T-helper 2 cell (primary cell): ENCODE results near the gene SH3GL3.

Experiments
- DNase-seq, 5 experiments: peaks; one replicate each; pipeline versions ENCODE4 v3.0.0 to v3.0.0-alpha.2; 2012 to 2022

SH3GL3 gene

DNA sequence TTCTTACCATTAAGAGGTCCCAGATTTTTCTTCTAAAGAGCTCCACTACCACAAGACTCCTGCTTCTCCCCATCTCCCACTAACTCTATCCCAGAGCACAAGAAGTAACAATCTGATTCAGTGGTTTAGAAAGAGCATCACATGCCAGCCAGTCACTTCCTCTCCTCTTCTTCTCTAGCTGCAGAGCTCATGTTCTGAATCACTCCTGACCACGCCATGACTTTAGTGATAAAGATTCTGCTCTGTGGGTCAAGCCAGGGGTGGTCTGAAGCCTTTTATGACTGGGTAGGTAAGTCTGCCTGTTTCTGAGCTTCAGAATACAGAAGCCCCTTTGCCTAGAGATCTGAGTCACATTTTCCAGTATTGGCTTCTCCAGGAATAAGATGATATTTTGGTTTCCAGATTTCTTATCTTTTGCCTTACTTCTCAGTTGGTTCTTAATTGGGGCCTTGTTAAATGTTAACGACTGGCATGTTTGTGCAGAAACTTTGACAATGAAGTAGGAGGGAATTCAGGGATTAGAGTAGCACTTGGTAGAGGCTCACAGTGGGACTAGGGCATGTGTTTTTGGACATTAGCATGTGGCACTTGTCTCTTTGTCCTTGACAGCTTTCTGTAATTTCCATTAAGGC lies 179.1 kb downstream of the SH3GL3 start:
- DNase-seq: peak in 1 of 5 experiments; percentile 61

DNA sequence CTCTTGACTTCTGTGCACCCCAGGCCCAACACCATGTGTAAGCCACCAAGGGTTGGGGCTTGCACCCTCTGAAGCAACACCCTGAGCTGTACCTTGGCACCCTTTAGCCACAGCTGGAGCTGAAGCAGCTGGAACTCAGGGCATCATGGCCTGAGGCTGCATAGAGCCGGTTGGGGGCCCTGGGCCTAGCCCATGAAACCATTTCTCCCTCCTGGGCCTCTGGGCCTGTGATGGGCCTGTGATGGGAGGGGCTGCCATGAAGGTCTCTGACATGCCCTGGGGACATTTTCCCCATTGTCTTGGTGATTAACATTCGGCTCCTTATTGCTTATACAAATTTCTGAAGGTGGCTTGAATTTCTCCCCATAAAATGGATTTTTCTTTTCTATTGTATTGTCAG lies 184.4 kb downstream of the SH3GL3 start:
- DNase-seq: no peak

DNA sequence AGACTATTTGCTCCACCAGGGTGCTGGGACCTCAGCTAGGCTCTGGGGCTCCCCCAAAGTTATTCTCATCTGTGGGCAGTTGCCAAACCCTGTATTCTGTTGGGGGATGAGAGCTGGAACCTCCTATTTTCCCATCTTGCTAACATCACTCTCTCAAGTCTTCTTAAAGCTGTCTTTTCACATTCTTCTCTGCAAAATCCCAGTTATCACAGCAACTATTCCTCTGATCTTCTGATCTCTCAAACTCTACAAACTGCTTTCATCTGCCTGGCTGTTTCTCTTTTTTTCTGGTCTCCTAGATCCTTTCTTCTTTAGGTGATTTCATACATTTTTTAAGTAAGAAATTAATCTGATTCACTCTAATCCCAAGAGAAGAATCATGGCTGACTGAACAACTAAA lies 196.1 kb downstream of the SH3GL3 start:
- no peak for DNase-seq

DNA sequence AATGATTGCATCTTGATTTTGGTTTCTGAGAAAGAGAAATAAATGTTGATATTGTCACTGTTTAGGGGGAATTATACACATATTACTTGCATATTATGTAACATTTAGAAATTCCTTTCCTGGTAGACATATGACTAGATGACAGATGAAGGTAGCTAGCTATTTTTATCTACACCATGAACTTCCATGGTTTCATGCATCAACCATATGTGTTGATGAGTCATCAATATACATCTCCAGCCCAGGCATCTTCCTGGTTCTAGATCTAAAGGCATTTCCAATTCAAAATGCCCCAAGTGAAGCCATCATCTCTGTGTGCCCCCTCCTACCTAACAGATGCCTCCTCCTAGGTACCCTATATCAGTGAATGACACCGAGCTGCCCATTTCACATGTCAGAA lies 197.3 kb downstream of the SH3GL3 start:
- DNase-seq: no peak

DNA sequence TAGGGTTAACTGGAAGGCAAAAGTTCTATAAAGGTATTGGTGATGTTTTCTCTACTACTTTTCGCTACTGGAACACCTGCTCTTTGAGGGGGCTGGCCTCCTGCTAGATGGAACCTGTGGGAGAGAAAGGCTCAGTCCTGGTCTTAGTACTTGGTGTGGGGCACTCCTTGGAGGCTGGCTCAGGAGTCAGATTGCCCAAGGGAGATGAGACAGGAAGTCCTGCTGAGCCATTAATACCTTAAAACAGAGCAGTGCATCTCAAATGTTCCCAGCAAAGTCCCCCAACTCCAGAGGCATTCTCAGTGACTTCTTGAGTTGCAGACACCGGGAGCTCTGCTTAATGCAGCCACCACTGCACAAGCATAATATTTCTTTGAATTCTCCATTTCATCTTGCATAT lies 203.7 kb downstream of the SH3GL3 start:
- no peak for DNase-seq

DNA sequence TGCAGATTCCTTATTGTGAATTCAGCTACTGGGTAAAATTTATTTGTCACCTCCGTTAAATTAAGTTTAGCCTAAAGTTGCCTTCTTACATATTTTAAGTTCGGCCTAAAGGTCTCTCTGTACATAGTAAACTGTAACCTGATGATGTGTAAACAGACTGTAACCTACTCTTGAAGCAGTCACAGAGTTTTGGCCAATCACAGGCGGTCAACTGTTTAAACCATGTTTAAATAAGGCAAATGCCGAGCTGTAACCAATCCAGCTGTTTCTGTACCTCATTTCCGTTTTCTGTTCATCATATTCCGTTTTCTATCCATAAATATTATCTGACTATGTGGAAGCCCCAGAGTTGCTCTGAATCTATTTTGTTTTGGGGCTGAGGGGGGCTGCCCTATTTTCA lies 204.4 kb downstream of the SH3GL3 start:
- DNase-seq: no peak

DNA sequence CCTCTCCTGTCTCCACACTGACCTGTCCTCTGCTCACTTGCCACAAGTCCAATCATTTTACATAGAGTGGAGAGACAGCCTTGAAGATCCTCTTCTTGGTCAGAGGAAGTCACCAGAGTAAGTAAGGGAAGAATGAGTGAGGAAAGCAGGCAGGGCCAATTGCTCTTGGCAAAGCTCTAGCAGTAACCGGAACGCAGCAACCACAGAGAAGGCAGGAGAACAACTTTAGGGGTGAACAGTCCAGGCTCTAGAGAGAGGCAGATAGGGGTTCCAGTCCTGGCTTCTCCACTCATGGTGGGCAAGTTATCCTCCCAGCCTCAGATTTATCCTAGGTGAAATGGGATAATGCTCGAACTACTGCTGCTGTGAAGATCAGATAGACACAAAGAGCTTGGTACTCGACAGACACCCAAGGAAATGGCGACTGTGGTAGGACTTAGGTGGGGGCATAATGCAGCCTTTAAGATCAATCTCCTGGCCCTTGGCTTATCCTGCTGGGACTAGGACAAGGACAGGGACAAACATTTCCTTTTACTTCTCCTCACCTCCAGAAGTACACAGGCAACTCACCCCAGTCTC lies 205.6 kb downstream of the SH3GL3 start:
- DNase-seq: no peak

DNA sequence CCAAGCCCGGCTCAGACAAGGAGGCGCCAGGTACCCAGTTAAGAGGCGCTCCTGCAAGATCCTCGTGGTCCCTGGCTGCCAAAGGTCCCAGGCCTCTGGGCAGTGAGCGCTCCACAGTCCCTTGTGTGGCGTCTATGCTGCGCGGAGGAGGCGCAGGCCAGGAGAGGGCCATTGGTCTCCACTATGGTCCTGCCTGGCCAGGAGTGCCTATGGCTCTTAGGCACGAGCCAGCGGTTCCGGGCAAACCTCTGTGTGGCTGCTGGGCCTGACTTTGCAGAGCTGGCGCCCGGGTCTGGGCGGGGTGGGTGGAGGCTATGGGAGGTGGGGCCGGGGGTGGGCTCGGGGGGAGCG lies 206.1 kb downstream of the SH3GL3 start:
- DNase-seq: no peak

DNA sequence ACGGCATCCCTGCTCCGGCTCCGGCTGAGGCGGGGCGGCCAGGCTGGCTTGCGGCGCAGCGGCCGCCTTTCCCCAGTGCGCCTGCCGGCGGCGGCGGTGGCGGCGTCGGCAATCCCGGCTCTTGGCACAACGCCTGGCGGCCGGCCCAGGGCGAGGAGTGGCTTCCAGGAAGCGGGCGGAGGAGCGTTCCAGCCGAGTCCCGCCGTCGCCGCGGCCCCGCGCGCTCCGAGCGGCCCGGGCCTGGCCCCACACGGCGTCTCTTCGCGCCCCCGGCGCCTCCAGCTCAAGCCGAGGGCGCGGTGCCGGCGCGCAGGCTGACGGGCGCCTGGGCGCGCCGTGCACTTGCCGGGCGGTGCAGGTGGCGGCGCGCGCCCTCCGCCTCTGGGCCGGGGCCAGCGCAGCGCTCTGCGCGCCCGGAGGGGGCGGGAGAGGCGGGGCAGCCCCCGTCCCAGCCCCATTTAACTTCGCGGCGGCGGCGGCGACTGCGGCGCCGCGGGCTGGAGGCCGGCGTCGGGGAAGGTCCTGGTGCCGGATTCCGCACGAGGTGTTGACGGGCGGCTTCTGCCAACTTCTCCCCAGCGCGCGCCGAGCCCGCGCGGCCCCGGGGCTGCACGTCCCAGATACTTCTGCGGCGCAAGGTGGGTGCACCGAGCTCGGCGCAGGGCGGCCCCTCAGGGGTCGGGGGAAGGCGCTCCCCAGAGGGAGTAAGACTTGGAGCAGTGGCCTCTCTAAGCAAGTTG lies 206.7 kb downstream of the SH3GL3 start, which contains the start of gene ADAMTSL3:
Gene ADAMTSL3 (plus strand): TSS at position 485 of the 740 bp plus-strand sequence. CDS start 1,639 bp downstream, outside the sequence.
- peak in 1 of 5 experiments; percentile 18 for DNase-seq

DNA sequence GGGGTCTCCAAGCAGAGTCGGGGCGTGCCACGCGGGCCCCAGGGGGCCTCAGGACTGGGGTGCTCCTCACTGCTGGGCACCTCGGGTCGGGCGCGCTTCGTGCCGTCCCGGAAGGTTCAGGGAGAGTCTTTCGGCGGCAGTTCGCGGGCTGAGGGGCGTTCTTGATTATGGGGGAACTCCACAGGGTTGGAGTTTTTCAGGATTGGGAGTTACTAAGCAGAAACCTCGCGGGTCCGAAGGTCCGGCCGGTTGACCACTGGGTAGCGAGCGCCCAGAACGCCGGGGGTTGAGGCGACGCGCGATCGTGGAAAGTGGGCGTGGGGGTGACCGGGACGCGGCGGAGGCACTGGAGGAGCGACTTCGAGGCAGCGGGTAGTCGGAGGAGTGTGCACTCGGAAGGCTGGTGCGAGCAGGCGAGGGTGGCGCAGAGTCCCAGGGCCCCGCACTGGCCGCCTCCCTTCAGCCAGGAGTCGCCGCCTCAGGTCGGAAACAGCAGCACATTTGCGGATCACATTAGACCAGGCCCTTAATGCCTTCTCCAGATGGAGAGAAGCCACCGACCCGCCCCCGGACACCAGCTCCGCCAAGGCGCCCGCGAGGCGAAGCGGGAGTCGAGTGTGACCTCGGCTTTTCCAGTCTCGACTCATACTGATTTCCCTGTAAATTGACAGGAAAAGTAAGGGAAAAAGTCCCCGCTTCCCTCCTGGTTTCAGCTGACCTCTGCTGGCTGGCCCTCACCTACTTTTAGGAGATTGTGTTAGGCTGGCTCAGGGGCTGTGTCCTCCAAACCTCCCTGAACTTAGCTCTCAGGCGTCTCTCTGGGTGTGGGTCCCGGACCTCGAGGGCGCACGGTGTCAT lies 207.5 kb downstream of the SH3GL3 start:
- no peak for DNase-seq

DNA sequence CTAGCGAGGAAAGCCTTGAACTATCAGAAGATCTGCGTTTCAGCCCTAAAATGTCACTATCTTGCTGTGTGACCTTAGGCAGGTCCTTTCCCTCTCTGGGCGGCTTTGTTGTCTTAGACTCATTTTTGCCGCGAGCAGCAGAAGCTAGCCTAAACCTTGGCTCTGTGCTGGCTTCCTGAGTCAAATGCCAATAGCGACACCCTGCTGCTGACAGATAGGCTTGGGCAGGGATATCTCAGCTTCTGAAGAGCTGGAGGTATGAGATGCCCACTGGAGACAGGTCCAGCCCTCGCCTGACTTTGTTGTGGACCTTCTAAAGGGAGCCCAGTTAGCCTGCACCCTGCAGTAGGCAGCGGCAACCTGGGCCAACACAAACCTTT lies 208.1 kb downstream of the SH3GL3 start:
- no peak for DNase-seq

DNA sequence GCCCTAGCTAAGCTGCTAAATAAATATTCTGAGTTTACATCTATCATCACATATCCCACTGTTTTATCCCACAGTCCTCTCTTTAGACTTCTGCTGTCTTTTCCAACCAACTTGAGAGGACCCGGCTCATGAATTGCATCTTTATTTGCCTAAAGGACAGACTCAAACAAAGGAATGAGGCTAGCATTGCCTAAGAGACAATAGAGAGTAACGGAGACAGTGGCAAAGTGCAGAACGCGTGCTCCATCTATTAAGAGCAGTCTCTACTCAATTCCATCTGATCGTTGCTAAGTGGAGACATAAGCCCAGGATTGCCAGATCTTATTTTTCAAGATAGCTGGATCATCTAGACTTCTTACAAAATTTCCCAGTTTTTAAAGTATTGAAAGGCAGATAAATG lies 209.1 kb downstream of the SH3GL3 start:
- no peak for DNase-seq

DNA sequence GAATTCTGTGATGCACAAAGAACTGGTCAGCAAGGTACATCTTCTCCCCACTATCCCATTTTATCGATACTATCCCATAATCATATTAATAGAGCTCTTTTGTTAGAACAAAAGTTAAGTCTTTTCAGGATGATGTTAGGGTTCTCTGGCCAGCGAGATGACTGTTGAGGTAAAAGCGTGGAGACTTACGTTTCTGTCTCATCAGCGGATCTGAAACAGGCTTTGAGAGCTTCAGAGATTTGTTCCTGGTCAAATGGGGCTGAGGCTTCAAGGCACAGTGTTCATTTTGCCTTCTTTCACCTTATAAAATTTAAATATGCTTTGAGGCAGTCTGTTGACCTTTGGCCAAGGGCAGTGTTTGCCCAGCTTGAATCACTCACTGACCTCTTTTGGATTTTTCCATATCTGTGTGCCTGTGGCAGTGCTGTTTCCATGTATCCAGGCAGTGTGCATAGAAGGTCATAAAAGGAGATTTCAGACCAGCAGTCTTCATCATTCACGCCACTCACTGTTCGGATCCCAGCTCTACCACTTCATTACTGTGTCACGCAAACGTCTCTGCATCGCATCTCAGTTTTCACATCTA lies 209.9 kb downstream of the SH3GL3 start:
- no peak for DNase-seq

DNA sequence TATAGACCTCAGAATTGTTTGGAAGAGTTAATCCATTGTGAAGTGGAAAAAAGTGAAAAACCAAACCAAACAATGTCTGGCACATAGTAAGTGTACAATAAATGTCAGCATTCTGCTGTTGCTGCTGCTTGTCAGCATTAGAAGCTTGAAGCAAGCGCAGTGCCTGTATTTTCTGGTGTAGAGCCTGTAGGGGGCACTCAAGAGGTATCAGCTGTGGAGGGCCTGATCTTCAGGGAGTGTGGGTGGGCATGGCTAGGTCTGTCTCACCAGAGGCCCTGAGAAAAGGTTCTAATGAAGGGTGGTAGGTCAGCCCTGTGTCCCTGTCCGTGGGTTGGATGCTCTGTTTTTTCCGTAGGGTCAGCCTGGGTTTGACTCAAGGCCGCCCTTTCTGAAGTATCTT lies 210.4 kb downstream of the SH3GL3 start:
- DNase-seq: no peak

DNA sequence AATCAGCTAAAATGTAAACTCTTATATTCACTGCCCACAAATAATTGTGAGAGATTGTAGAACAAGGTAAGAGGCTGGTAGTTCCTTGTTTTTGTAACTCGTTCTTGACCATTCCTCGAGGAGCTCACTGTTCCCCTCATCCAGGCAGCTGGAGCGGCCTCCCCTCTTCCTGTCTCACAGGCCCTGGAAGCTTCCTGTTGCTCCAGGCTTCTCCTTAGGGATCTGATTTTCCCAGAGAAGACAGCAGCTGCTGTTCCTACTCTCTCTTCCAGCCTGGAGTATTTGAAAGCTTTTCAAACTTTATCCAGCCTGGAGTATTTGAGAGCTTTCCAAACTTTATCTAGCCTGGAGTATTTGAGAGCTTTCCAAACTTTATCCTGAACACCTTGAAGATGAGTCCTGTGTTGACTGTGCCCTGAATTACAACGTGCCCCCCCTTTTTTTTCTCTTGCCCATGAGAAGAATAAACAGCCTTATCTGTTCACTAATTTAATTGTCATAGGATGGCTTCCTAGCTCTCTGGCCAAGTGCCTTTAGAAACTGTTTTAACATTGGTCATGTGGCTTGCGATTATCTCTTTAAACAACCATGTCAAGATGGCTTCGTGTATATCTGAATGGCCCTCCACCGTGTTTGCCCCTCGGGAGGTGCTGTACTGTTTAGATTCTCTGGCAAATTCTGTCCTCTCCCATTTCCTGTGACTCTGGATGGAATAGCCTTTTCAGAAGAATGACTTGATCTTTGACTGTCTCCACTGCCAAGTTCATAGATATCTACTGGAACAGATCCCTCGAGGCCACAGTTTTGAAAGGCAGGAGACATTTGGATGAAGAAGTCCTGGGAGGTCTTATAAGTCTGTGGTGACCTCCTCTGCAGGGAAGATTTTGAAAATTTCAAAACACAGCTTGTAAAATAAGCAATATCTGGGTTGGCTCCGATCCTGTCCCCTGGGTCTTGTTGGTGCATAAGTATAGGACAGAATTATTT lies 211.6 kb downstream of the SH3GL3 start:
- no peak for DNase-seq

DNA sequence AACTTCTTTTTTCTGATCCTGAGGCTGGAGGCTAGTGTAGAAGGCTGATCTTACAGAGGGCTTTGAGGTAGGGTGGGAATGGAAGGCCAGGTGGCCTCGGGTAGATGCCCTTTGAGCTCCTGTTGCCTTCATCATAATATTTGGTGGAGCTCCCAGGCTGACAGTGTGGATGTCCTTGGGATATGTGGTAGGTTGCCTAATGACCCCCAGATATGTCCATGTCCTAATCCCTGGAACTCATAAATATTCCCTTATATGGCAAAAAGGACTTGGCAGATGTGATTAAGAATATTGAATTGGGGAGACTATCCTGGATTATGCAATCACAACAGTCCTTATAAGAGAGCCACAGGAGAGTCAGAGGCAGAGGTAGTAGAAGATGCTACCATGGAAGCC lies 212.3 kb downstream of the SH3GL3 start:
- no peak for DNase-seq

DNA sequence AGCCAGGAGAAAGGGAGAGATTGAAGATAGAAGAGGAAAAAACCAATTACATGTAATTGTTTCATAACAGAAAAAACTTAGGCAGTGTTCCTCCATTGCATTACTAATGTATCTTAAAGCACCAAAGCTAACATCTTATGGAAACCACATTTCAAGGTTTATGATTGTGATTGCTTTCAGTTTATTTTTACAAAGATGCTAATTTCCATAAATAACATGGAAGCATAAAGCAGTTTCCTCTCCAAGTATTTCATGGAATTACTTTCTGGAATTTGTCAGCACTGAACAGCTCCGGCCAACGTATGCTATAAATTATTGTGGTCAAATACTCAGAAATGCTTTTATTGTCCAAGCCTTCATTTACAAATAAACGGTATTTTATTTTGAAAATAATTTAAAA lies 218.3 kb downstream of the SH3GL3 start:
- no peak for DNase-seq
